Neuronal stem cell (in vitro differentiated cells): Measurements from ENCODE around the gene AK9.

Source experiments
- DNase-seq: peaks from one replicate; pipeline ENCODE4 v3.0.0-alpha.2; 2013; ENCODE audit warnings: low spot score
- H2AFZ ChIP-seq: one replicate; pipeline ENCODE4 v1.6.1; 2013; ENCODE audit warnings: mild to moderate bottlenecking, low read length, inconsistent platforms
- H2AK5ac ChIP-seq: 2 replicates; pipeline ENCODE4 v1.6.1; 2013; ENCODE audit warnings: low read depth, mild to moderate bottlenecking, inconsistent platforms, low read length, moderate library complexity, mixed read lengths
- H2BK120ac ChIP-seq: 2 replicates; pipeline ENCODE4 v1.6.1; 2013; ENCODE audit warnings: low read depth, mild to moderate bottlenecking, inconsistent platforms, low read length, moderate library complexity, mixed read lengths
- H2BK12ac ChIP-seq: one replicate; pipeline ENCODE4 v1.6.1; 2013; ENCODE audit warnings: low read length, inconsistent platforms
- H2BK15ac ChIP-seq: 2 replicates; pipeline ENCODE4 v1.6.1; 2013; ENCODE audit warnings: mild to moderate bottlenecking, low read length, inconsistent platforms, mixed read lengths
- H2BK5ac ChIP-seq: one replicate; pipeline ENCODE4 v1.6.1; 2013; ENCODE audit warnings: inconsistent platforms, mild to moderate bottlenecking, low read length, moderate library complexity
- H3K14ac ChIP-seq: one replicate; pipeline ENCODE4 v1.6.1; 2013; ENCODE audit warnings: low read length, inconsistent platforms
- H3K18ac ChIP-seq: 2 replicates; pipeline ENCODE4 v1.6.1; 2013; ENCODE audit warnings: low read length, inconsistent platforms
- H3K23ac ChIP-seq: 2 replicates; pipeline ENCODE4 v1.6.1; 2013; ENCODE audit warnings: low read depth, mild to moderate bottlenecking, mixed read lengths, low read length, inconsistent platforms; ENCODE audit not compliant: poor library complexity
- H3K27ac ChIP-seq: replicated peaks from 3 replicates; pipeline ENCODE4 v1.5.1; 2013; ENCODE audit warnings: low read length, inconsistent platforms
- H3K27me3 ChIP-seq, 3 experiments: 2 replicates each; pipeline ENCODE4 v1.6.1; 2013; ENCODE audit warnings: low read length in 3 of 3, mild to moderate bottlenecking in 2 of 3, inconsistent platforms in 1 of 3, low read depth in 1 of 3, mixed read lengths in 1 of 3, moderate library complexity in 1 of 3; ENCODE audit not compliant: control insufficient read depth in 3 of 3, insufficient read depth in 3 of 3
- H3K36me3 ChIP-seq, 2 donors: replicated peaks in 1 of 2; 2 replicates each; pipeline ENCODE4 v1.6.1; 2013; ENCODE audit warnings: low read length in 2 of 2; ENCODE audit not compliant: control insufficient read depth in 2 of 2, insufficient read depth in 2 of 2
- H3K4ac ChIP-seq: 2 replicates; pipeline ENCODE4 v1.6.1; 2013; ENCODE audit warnings: inconsistent platforms, mild to moderate bottlenecking, low read length, moderate library complexity
- H3K4me1 ChIP-seq, 2 donors: 1 replicate in 1 of 2; 2 replicates in 1 of 2; pipeline ENCODE4 v1.6.1; 2013; ENCODE audit warnings: low read length in 2 of 2, low read depth in 1 of 2; ENCODE audit not compliant: control insufficient read depth in 2 of 2, insufficient read depth in 1 of 2
- H3K4me2 ChIP-seq: one replicate; pipeline ENCODE4 v1.6.1; 2013; ENCODE audit warnings: mild to moderate bottlenecking, low read length, inconsistent platforms; ENCODE audit not compliant: insufficient read depth, poor library complexity, severe bottlenecking
- H3K4me3 ChIP-seq, 2 donors: 2 replicates each; pipeline ENCODE4 v1.5.1; 2013; ENCODE audit warnings: low read length in 2 of 2, mild to moderate bottlenecking in 2 of 2, inconsistent platforms in 1 of 2, moderate library complexity in 1 of 2
- H3K79me1 ChIP-seq: one replicate; pipeline ENCODE4 v1.6.1; 2013; ENCODE audit warnings: low read depth, mild to moderate bottlenecking, inconsistent platforms, low read length, moderate library complexity
- H3K9ac ChIP-seq: one replicate; pipeline ENCODE4 v1.6.1; 2013; ENCODE audit warnings: mild to moderate bottlenecking, low read depth, low read length, inconsistent platforms; ENCODE audit not compliant: poor library complexity
- H3K9me3 ChIP-seq, 2 donors: replicated peaks in 1 of 2; 2 replicates each; pipeline versions ENCODE3 to v1.6.1; 2013; ENCODE audit warnings: low read length in 2 of 2, mild to moderate bottlenecking in 2 of 2, inconsistent platforms in 1 of 2, low read depth in 1 of 2, mixed read lengths in 1 of 2, moderate library complexity in 1 of 2; ENCODE audit not compliant: control insufficient read depth in 2 of 2, insufficient read depth in 1 of 2
- H4K8ac ChIP-seq: one replicate; pipeline ENCODE4 v1.6.1; 2013; ENCODE audit warnings: low read depth, mild to moderate bottlenecking, inconsistent platforms, low read length, moderate library complexity
- H4K91ac ChIP-seq: one replicate; pipeline ENCODE4 v1.6.1; 2013; ENCODE audit warnings: low read length, low read depth, mild to moderate bottlenecking, inconsistent platforms; ENCODE audit not compliant: poor library complexity
- WGBS, 2 donors: extraction: QIAGEN DNeasy Blood & Tissue Kit; methylation state at CpG; one replicate each; pipeline ENCODE4 v1.1.7; 2013; ENCODE audit warnings: missing lambda C conversion rate in 2 of 2, mixed read lengths in 1 of 2; ENCODE audit not compliant: insufficient read length in 2 of 2, insufficient replicate concordance in 1 of 2; ENCODE audit errors: extremely low coverage in 2 of 2; 5-methylcytosine and 5-hydroxymethylcytosine counted together

Gene AK9

DNA sequence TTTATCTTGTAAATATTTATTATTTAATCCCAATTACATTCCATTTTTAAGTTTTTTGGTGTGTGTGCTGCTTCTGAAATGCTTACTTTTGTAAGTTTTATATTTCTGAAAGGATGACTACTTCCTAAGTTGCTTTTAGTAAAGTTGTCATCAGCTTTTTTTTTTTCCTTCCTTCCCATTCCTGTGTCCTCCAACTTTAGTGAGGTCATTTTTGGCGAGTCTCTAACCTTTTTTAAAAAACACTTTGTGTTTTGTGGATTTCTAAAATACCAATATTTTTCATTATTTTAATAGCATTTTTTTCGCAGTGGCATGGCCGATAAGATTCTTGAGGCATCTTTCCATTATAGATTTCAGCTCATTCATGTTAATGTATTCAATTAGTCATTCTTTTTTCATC, 31.0 kb upstream of the AK9 start:
- H3K4me3 ChIP-seq: no peak overlapping the region
- no CpG with 5 or more reads among the region's 3 CpGs for WGBS, 2 donors

DNA sequence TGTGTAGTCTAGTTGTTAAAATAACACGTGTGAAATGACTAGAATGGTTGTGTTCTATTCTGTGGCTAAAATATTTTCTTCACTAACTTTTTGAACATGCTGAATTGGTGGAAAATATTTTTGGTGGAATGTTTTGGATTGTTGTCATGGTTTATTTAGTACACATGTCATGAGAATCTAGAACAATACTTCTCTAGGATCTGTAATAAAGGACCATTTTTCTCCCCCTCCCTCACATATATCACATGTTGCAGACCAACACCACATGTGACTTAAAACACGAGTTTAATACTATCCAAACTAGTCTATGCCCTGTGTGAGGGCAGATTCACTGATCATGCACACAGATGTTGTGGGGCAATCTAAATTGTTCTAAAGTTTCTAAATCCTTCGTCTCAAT, 29.3 kb upstream of the AK9 start:
- Histone ChIP-seq H3K23ac (no peak overlapping the region), H3K9me3 (no peaks in the 10 kb centered on the region), H2BK15ac (no peak overlapping the region), H3K79me1 (peaks cover 2% of the 10 kb centered on the region), H3K4me2 (no peak overlapping the region), H2AFZ (no peak overlapping the region), H2AK5ac (no peak overlapping the region), H4K8ac (no peak overlapping the region), H3K4ac (no peak overlapping the region), H3K14ac (no peak overlapping the region), H3K9ac (no peak overlapping the region), H2BK12ac (no peak overlapping the region), H3K18ac (no peak overlapping the region), H3K27ac (no peak overlapping the region), H2BK5ac (no peak overlapping the region), H3K36me3 (peaks cover 2% of the 10 kb centered on the region in 2 donors), H3K4me3 (no peak overlapping the region), H2BK120ac (no peak overlapping the region), H3K4me1 (no peaks in the 10 kb centered on the region), H4K91ac (no peak overlapping the region), H3K27me3 (no peaks in the 10 kb centered on the region)
- DNase-seq: no peak
- no CpG with 5 or more reads among the region's 3 CpGs for WGBS, 2 donors

More for the DNA sequence above, 31.0 kb upstream of the AK9 start:
- Histone ChIP-seq H3K4ac (no peak overlapping the region), H3K18ac (no peak overlapping the region), H2BK120ac (no peak overlapping the region), H3K79me1 (peaks cover 2% of the 10 kb centered on the region), H2AK5ac (no peak overlapping the region), H3K9me3 (no peaks in the 10 kb centered on the region), H2BK12ac (no peak overlapping the region), H4K8ac (no peak overlapping the region), H2BK5ac (no peak overlapping the region), H3K4me1 (no peaks in the 10 kb centered on the region), H3K27ac (no peak overlapping the region), H3K27me3 (no peaks in the 10 kb centered on the region), H2AFZ (no peak overlapping the region), H3K9ac (no peak overlapping the region), H3K36me3 (peaks cover 2% of the 10 kb centered on the region in 2 donors), H4K91ac (no peak overlapping the region), H3K4me2 (no peak overlapping the region), H2BK15ac (no peak overlapping the region), H3K23ac (no peak overlapping the region), H3K14ac (no peak overlapping the region)
- no peak for DNase-seq

DNA sequence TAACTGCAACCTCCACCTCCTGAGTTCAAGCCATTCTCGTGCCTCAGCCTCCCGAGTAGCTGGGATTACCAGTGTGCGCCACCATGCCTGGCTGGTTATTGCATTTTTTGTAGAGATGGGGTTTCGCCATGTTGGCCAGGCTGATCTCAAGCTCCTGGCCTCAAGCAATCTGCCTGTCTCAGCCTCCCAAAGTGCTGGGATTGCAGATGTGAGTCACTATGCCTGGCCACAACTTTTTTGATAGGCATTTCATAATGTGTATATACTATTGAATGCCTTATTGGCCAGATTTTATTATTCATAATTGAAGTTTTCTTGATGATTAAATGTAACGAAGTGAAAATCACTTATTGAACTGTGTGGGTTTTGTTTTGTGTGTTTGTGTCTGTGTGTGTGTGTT, 28.0 kb upstream of the AK9 start:
- Histone ChIP-seq H3K4me1 (no peaks in the 10 kb centered on the region), H4K91ac (no peak overlapping the region), H3K9me3 (no peaks in the 10 kb centered on the region), H3K36me3 (peaks cover 2% of the 10 kb centered on the region in 2 donors), H3K79me1 (peaks cover 2% of the 10 kb centered on the region), H3K27ac (no peak overlapping the region), H2BK5ac (no peak overlapping the region), H3K14ac (no peak overlapping the region), H3K9ac (no peak overlapping the region), H3K4ac (no peak overlapping the region), H4K8ac (no peak overlapping the region), H3K4me3 (no peak overlapping the region), H3K23ac (no peak overlapping the region), H2BK15ac (no peak overlapping the region), H2BK120ac (no peak overlapping the region), H2AFZ (no peak overlapping the region), H2AK5ac (no peak overlapping the region), H3K4me2 (no peak overlapping the region), H3K27me3 (no peaks in the 10 kb centered on the region), H3K18ac (no peak overlapping the region), H2BK12ac (no peak overlapping the region)
- DNase-seq: no peak
- WGBS, 2 donors: no CpG with 5 or more reads among the region's 5 CpGs

DNA sequence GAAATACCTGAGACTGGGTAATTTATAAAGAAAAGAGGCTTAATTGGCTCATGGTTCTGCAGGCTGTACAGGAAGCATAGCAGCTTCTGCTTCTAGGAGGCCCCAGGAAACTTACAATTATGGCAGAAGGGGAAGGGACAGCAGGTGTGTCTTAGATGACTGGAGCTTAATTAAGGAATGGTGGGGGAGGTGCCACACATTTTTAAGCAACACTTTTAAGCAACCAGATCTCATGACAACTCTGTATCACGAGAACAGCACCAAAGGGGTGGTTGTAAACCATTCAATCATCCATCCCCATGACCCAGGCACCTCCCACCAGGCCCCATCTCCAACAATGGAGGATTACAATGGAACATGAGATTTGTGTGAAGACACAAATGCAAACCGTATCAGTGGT, 27.0 kb upstream of the AK9 start:
- Histone ChIP-seq H3K36me3 (peaks cover 2% of the 10 kb centered on the region in 2 donors), H3K4me2 (no peak overlapping the region), H2AK5ac (no peak overlapping the region), H3K4me1 (no peaks in the 10 kb centered on the region), H3K27ac (no peak overlapping the region), H2BK5ac (no peak overlapping the region), H2BK15ac (no peak overlapping the region), H3K4me3 (no peak overlapping the region), H3K18ac (no peak overlapping the region), H2BK12ac (no peak overlapping the region), H2BK120ac (no peak overlapping the region), H4K91ac (no peak overlapping the region), H3K14ac (no peak overlapping the region), H3K23ac (no peak overlapping the region), H4K8ac (no peak overlapping the region), H3K79me1 (peaks cover 2% of the 10 kb centered on the region), H3K27me3 (no peaks in the 10 kb centered on the region), H3K4ac (no peak overlapping the region), H3K9ac (no peak overlapping the region), H3K9me3 (peaks cover 0 to 2% of the 10 kb centered on the region in 2 donors), H2AFZ (no peak overlapping the region)
- no peak for DNase-seq
- WGBS, 2 donors: no CpG with 5 or more reads among the region's 2 CpGs
